Breast epithelium (tissue), 4 donors: ENCODE results near the gene ACBD7. TPM values are rescaled to one million over a fixed set of nuclear protein-coding genes. Genes with fewer than 3 reads are reported as not detected.

ENCODE experiments used
- DNase-seq, 2 donors: peaks; one replicate each; pipeline ENCODE4 v3.0.0-alpha.2; 2019; ENCODE audit warnings: low spot score in 2 of 2
- H3K27ac ChIP-seq, 2 donors: fragments of 200-600 bp; sonication (generic) in 1 of 2; one replicate each; pipeline ENCODE4 v1.5.1; 2016 to 2019; ENCODE audit warnings: mild to moderate bottlenecking in 1 of 2
- H3K27me3 ChIP-seq, 2 donors: fragments of 200-600 bp; sonication (generic) in 1 of 2; one replicate each; pipeline versions ENCODE4 v1.5.1 to v1.6.0; 2017 to 2019; ENCODE audit warnings: control low read depth in 1 of 2, mild to moderate bottlenecking in 1 of 2
- H3K36me3 ChIP-seq: fragments of 200-600 bp; one replicate; pipeline ENCODE4 v1.5.1; 2019
- H3K4me1 ChIP-seq, 2 donors: fragments of 200-600 bp; sonication (generic); one replicate each; pipeline ENCODE4 v1.5.1; 2016 to 2019; ENCODE audit warnings: control low read depth in 1 of 2
- H3K4me3 ChIP-seq, 3 donors: fragments of 200-600 bp; sonication (generic); 1 replicate in 2 of 3; 2 replicates in 1 of 3; pipeline ENCODE4 v1.5.1; 2016 to 2019; ENCODE audit warnings: mild to moderate bottlenecking in 3 of 3, moderate library complexity in 2 of 3
- H3K9me3 ChIP-seq, 2 donors: fragments of 200-600 bp; sonication (generic) in 1 of 2; one replicate each; pipeline ENCODE4 v1.5.1; 2016 to 2019; ENCODE audit warnings: control low read depth in 1 of 2
- CTCF ChIP-seq, 3 donors: fragments of 450-650 bp; IDR thresholded peaks; one replicate each; pipeline ENCODE4 v1.5.1; 2016 to 2017; ENCODE audit warnings: antibody characterized with exemption in 3 of 3, mild to moderate bottlenecking in 3 of 3, moderate library complexity in 3 of 3
- POLR2A ChIP-seq: fragments of 450-650 bp; IDR thresholded peaks from one replicate; pipeline ENCODE4 v1.6.1; 2016; ENCODE audit warnings: antibody characterized with exemption, mild to moderate bottlenecking, moderate library complexity
- POLR2AphosphoS5 ChIP-seq, 3 donors: sonication (generic); formaldehyde crosslinking; IDR thresholded peaks; one replicate each; pipeline ENCODE4 v1.6.1; 2017; ENCODE audit warnings: antibody characterized with exemption in 3 of 3
- intact Hi-C: fragments of 100-400 bp; cut with DNase I; formaldehyde crosslinking; loops from one replicate; pipeline ENCODE4 v1.15.1; 2023; ENCODE audit warnings: low total_unique reads
- total RNA-seq, 3 donors: library from RNA; depleted of rRNA; stranded (reverse); fragments of >200 nt; gene quantifications; one replicate each; pipeline ENCODE4 v1.1.0, GENCODE V29; 2016

ACBD7 gene
- total RNA-seq, 3 donors from 2014 or later, result 1.0 to 1.1 TPM; not detected in 1

DNA sequence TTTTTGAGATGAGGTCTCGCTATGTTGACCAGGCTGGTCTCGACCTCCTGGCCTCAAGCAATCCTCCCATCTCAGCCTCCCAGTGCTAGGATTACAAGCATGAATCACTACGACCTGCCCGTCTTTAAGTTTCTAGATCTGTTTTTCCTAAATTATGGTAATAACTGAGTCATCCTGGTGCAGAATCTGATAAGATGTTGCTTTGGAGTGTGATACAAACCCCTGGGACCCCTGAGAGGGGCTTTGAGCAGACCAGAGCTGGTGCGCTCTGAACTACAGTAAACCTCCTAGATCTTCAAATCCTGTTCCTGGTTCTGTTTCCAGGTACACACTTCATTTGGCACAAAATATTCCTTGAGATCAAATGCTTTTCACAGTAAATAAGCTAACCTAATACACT, 42.8 kb upstream of the ACBD7 start:
- no peak for DNase-seq
- no peak overlapping the region for H3K4me3 ChIP-seq
- H3K4me1 ChIP-seq, result no peaks in the 10 kb centered on the region
- peaks cover 6% of the 10 kb centered on the region for H3K36me3 ChIP-seq
- TF ChIP-seq CTCF (IDR thresholded peaks at IDR 0.05), result no peak
- no peak for TF ChIP-seq POLR2A
- no peak for TF ChIP-seq POLR2AphosphoS5 (IDR thresholded peaks at IDR 0.05)
- H3K27ac ChIP-seq, result no peak overlapping the region
- no peaks in the 10 kb centered on the region for H3K9me3 ChIP-seq
- H3K27me3 ChIP-seq, result no peaks in the 10 kb centered on the region
- intact Hi-C loops, result no loop called here

DNA sequence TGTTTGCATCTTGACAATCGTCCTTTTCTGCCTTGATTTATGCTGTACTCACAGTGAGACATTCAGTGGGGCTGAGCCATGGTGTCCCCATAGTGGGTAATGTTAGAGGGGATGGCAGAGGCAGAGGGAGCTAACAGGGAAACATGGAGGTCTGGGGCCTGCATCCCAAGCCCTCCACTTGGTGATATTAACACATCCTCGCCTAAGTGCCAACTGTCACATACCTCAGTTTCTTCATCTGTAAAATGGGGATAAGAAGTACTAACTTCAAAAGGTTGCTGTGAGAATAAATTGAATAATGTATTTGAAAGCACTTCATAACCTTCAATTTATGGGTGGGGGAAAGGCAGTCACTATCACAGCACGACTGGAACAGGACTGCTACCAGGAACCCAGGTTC, 36.3 kb upstream of the ACBD7 start:
- intact Hi-C loops, result loop anchor here (5.0 kb wide), 1 partner anchor 333 kb away; no protein-coding TSS in a partner anchor
- Histone ChIP-seq H3K4me3 (no peak overlapping the region), H3K4me1 (no peaks in the 10 kb centered on the region), H3K36me3 (no peaks in the 10 kb centered on the region), H3K27me3 (no peaks in the 10 kb centered on the region), H3K9me3 (no peaks in the 10 kb centered on the region), H3K27ac (no peak overlapping the region)
- no peak for TF ChIP-seq POLR2A
- TF ChIP-seq POLR2AphosphoS5 (IDR thresholded peaks at IDR 0.05), result no peak
- TF ChIP-seq CTCF (IDR thresholded peaks at IDR 0.05), result no peak
- DNase-seq, result no peak

DNA sequence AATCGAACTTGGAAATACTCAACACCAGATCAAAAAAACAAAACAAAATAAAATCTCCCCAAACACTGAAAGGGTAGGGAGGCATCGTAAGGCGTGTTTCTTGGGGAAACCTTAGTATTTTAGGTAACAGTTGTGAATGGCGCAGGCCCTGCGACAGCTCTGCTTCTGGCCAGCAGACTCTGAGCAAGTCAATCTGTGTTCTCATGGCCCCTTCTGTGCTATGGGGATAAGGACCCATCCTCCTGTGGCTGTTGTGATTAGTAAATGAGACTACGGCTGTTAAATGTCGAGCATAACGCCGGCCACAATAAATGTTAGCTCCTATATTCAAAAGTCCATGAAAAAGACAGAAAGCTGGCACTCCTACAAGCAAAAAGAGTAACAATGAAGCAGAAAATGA, 35.6 kb upstream of the ACBD7 start:
- TF ChIP-seq POLR2AphosphoS5 (IDR thresholded peaks at IDR 0.05), result no peak
- TF ChIP-seq POLR2A, result no peak
- TF ChIP-seq CTCF (IDR thresholded peaks at IDR 0.05), result no peak
- Histone ChIP-seq H3K9me3 (no peaks in the 10 kb centered on the region), H3K27ac (no peak overlapping the region), H3K4me3 (no peak overlapping the region), H3K27me3 (no peaks in the 10 kb centered on the region), H3K4me1 (no peaks in the 10 kb centered on the region), H3K36me3 (no peaks in the 10 kb centered on the region)
- intact Hi-C loops, result loop anchor here (5.0 kb wide), 1 partner anchor 332 kb away; no protein-coding TSS in a partner anchor
- no peak for DNase-seq

DNA sequence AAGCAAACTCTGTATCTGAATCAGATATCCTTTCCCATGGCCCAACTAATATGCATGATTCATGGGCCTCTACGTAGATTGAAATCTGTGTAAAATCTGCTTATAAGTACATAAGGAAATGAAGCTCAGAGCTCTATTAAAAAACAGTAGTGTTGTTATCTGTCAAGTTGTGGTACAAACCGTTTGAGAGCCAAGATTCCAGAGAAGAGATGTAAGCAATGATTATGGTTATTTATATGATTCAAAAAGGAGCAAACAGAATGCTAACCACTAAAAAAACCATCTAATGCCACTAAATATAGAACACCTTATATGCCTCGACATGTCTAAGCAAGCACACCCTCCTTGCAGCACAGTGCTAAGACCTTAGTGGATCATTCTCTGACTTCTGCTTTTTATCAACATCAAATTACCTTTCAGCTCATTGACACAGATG, 35.2 kb upstream of the ACBD7 start:
- H3K27ac ChIP-seq, result no peak overlapping the region
- H3K36me3 ChIP-seq, result no peaks in the 10 kb centered on the region
- TF ChIP-seq POLR2A (no peak), CTCF (IDR thresholded peaks at IDR 0.05) (no peak), POLR2AphosphoS5 (IDR thresholded peaks at IDR 0.05) (no peak)

DNA sequence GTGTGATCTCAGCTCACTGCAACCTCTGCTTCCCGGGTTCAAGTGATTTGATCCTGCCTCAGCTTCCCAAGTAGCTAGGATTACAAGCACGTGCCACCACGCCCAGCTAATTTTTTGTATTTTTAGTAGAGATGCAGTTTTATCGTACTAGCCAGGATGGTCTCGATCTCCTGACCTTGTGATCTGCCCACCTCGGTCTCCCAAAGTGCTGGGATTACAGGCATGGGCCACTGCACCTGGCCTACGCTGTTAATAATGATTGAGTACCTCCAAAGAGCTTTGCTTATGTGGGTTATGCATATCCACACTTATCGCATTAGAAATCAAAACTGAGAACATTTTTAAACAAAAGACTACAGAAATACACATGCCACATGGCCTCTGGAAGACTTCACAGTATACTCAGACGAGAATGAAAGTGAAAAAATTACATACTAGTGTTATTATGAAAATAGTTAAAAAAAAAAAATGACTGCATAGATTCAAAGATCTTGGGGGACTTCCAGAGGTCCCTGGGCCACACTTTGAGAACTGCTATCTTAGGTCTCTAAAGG, 34.0 kb upstream of the ACBD7 start:
- intact Hi-C loops, result loop anchor here (5.0 kb wide), 1 partner anchor 330 kb away; no protein-coding TSS in a partner anchor

More for the DNA sequence above, 35.2 kb upstream of the ACBD7 start:
- intact Hi-C loops, result loop anchor here (5.0 kb wide), 1 partner anchor 331 kb away; no protein-coding TSS in a partner anchor
- no peak for DNase-seq
- Histone ChIP-seq H3K27me3 (no peaks in the 10 kb centered on the region), H3K4me3 (no peak overlapping the region), H3K4me1 (no peaks in the 10 kb centered on the region), H3K9me3 (no peaks in the 10 kb centered on the region)

More for the DNA sequence above, 34.0 kb upstream of the ACBD7 start:
- TF ChIP-seq POLR2A (no peak), CTCF (IDR thresholded peaks at IDR 0.05) (no peak), POLR2AphosphoS5 (IDR thresholded peaks at IDR 0.05) (no peak)
- H3K27me3 ChIP-seq, result no peaks in the 10 kb centered on the region
- H3K9me3 ChIP-seq, result no peaks in the 10 kb centered on the region
- no peak for DNase-seq
- no peaks in the 10 kb centered on the region for H3K4me1 ChIP-seq
- H3K4me3 ChIP-seq, result no peak overlapping the region
- H3K27ac ChIP-seq, result no peak overlapping the region
- no peaks in the 10 kb centered on the region for H3K36me3 ChIP-seq
